Esophagus (tissue), 2 donors: ENCODE measurements around the gene SF3A2. TPM values are rescaled to one million over a fixed set of nuclear protein-coding genes. Genes with fewer than 3 reads are reported as not detected.

Experiments
- H3K27ac ChIP-seq, 2 donors: one replicate each; pipeline ENCODE4 v1.5.1; 2013; ENCODE audit warnings: low read depth in 2 of 2, mild to moderate bottlenecking in 2 of 2, inconsistent platforms in 1 of 2, low read length in 1 of 2, moderate library complexity in 1 of 2
- H3K27me3 ChIP-seq, 2 donors: one replicate each; pipeline ENCODE4 v1.6.1; 2013; ENCODE audit warnings: low read length in 2 of 2, control low read depth in 1 of 2, mild to moderate bottlenecking in 1 of 2; ENCODE audit not compliant: insufficient read depth in 2 of 2, control insufficient read depth in 1 of 2
- H3K36me3 ChIP-seq, 2 donors: one replicate each; pipeline ENCODE4 v1.6.1; 2013; ENCODE audit warnings: low read length in 1 of 2; ENCODE audit not compliant: control insufficient read depth in 2 of 2, insufficient read depth in 2 of 2
- H3K4me1 ChIP-seq, 2 donors: one replicate each; pipeline ENCODE4 v1.6.1; 2013; ENCODE audit warnings: low read length in 1 of 2; ENCODE audit not compliant: control insufficient read depth in 2 of 2, insufficient read depth in 2 of 2
- H3K4me3 ChIP-seq, 2 donors: one replicate each; pipeline ENCODE4 v1.5.1; 2013; ENCODE audit warnings: low read length in 2 of 2, mild to moderate bottlenecking in 2 of 2, low read depth in 1 of 2, moderate library complexity in 1 of 2
- H3K9me3 ChIP-seq, 2 donors: one replicate each; pipeline ENCODE4 v1.6.1; 2013; ENCODE audit warnings: mild to moderate bottlenecking in 2 of 2, low read depth in 1 of 2, low read length in 1 of 2, moderate library complexity in 1 of 2; ENCODE audit not compliant: control insufficient read depth in 2 of 2, insufficient read depth in 1 of 2
- WGBS, 2 donors: extraction: QIAGEN DNeasy Blood & Tissue Kit; methylation state at CpG; one replicate each; pipeline ENCODE4 v1.1.7; 2013; 5-methylcytosine and 5-hydroxymethylcytosine counted together
- polyA plus RNA-seq, 2 donors: library from polyadenylated mRNA; stranded (reverse); fragments of 200-250 nt; gene quantifications; one replicate each; pipeline ENCODE4 v1.2.3, GENCODE V29; 2013
- donor health status: healthy with polysubstance abuse.
- donor health status: Bipolar disorder and iron deficiency.

SF3A2 gene
- polyA plus RNA-seq, 2 donors: 38.2 to 55.3 TPM

DNA sequence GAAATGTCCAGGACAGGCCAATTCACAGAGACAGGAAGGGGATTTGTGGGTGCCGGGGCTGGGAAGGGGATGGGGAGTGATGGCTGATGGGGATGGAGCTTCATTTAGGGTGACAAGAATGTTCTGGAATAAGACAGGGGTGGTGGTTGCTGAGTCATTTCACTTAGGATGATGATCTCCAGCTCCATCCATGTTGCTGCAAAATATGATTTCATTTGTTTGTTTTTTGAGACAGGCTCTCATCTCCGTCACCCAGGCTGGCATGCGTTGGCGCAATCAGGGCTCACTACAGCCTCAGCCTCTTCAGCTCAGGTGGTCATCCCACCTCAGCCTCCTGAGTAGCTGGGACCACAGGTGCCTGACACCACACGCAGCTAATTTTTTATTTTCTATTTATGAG, 22.7 kb downstream of the SF3A2 start:
- 84 to 91% methylated on average over 5 of the region's 5 CpGs for WGBS, 2 donors
- Histone ChIP-seq H3K27me3 (no peaks in the 10 kb centered on the region), H3K4me3 (no peak overlapping the region), H3K27ac (no peak overlapping the region), H3K9me3 (no peaks in the 10 kb centered on the region), H3K36me3 (no peaks in the 10 kb centered on the region), H3K4me1 (no peaks in the 10 kb centered on the region)

DNA sequence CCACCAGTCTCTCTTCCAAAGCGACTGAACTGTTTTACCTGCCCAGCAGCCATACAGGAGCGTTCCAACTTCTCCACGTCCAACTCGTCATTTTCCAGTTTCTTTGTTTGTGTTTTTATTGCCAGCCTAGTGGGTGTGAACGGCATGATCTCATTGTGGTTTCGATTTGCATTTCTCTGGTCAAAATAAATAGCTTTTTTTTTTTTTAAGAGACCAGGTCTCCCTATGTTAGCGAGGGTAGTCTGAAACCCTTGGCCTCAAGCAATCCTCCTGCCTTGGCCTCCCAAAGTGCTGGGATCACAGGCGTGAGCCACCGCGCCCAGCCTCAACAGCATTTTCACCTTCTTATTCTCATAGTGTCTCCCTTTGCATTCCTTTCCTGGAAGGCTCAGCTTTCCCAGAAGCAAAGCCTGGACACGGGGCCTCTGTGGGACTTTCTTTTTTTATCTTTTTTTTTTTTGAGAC, 23.7 kb downstream of the SF3A2 start:
- Histone ChIP-seq H3K27ac (peak overlapping the region in 1 of 2 donors; percentile 23), H3K9me3 (no peaks in the 10 kb centered on the region), H3K4me1 (no peaks in the 10 kb centered on the region), H3K4me3 (peak overlapping the region in 1 of 2 donors; percentile 2), H3K27me3 (no peaks in the 10 kb centered on the region), H3K36me3 (no peaks in the 10 kb centered on the region)
- WGBS, 2 donors: 56 to 57% methylated on average over 11 of the region's 11 CpGs

DNA sequence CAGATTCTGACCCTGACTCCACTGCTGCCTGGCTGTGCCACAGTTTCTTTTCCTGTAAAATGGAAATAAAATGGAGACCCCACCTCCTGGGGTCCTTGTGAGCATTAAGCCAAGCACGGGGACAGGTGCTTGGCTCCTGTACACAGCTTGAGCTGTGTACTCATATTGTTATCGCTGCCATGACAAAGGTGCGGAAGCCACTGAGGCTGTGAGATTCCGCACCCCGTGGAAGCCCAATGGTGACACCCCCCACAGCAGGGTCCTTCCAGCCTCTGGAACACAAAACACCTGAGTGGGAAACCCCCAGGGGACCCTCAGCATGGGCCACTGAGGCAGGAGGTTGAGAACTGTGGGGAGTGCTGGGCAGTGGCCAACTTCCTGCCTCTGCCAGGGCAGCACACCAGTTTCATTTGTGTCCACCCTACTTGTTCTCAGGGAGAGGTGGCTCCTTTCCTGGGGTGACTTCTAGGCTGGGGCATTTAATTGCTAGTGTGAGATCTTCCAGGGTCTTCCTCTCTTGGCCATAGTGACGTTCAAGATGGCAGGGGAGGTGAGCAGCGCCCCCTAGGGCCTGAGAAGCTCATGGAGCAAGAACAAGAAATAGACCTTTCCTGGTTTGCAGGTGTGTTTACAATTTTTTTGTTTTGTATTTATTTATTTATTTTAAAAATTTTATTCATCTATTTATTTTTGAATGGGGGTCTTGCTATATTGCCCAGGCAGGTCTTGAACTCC, 25.0 kb downstream of the SF3A2 start:
- H3K9me3 ChIP-seq: no peaks in the 10 kb centered on the region
- peaks cover 2% of the 10 kb centered on the region in 2 donors for H3K4me1 ChIP-seq
- WGBS, 2 donors: 65 to 66% methylated on average over 7 of the region's 7 CpGs
- no peak overlapping the region for H3K27ac ChIP-seq
- H3K27me3 ChIP-seq: no peaks in the 10 kb centered on the region
- H3K36me3 ChIP-seq: no peaks in the 10 kb centered on the region
- no peak overlapping the region for H3K4me3 ChIP-seq

DNA sequence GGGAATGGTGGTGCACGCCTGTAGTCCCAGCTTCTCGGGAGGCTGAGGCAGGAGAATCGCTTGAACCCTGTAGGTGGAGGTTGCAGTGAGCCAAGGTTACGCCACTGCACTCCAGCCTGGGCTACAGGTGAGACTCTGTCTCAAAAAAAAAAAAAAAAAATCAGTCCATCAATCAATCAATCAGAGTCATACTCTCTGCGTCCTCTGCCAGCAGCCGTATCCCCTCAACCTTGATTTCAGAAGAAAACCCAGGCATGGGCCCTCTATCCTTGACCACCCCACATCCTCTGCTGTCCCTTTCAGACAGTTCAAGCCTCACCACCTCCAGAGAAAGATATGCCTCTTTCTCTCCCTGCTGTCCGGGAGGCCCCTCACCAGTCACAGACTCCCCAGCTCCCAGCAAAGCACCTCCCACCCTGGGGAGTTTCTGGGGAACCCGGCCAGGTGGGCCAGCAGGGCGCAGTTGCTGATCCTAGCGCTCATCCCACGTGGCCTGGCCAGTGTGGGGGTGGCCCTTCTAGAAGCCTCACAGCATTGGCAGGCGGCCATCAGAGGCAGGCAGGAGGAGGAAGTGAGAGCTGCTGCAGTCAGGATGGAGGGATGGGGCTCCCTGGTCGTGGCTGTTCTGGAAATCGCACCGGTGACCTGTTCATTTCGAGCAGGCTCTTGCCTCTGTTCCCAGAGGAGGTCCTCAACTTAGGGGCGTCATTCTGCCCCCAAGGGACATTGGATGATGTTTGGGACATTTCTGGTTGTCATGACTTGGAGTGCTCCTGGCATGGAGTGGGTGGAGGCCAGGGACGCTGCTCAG, 29.8 kb downstream of the SF3A2 start:
- Histone ChIP-seq H3K36me3 (no peaks in the 10 kb centered on the region), H3K9me3 (no peaks in the 10 kb centered on the region), H3K27ac (no peak overlapping the region), H3K27me3 (no peaks in the 10 kb centered on the region), H3K4me1 (peaks cover 2 to 4% of the 10 kb centered on the region in 2 donors), H3K4me3 (no peak overlapping the region)
- 44 to 49% methylated on average over 18 of the region's 18 CpGs for WGBS, 2 donors

DNA sequence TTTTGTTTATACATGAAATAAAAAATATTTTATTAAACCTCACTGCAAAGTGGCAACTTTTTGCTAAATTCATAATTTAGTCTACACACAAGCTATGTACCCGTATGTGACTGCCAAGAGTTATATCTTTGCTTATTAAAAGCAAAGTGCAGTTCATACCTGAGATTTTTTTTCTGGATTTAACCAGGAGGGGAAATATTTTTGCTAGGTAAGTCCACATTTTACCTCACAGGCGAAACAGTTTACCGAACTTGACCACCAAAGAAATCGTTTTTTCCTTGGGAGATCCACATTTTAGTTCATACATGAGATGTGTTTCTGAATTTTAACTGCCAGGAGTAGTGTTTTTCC, 31.8 kb downstream of the SF3A2 start:
- no peak overlapping the region for H3K27ac ChIP-seq

DNA sequence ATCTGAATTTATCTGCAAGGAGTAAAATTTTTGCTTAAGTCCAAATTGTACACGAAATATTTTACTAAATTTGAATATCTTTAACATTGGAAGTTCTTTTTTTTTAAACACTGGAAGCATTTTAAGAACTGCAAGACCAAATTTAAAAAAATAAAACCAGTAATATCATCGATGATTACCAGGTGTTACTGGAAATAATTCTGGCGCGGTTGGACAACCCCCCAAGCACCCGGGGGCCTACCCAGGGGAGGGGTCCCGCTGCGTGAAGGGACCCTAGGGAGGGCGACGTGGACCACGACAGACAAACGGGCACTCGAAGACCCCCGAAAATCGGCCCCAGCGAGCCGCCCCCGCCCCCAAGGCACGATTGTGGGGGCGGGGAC, 32.2 kb downstream of the SF3A2 start:
- Histone ChIP-seq H3K4me1 (peaks cover 5 to 15% of the 10 kb centered on the region in 2 donors), H3K36me3 (peaks cover 5 to 17% of the 10 kb centered on the region in 2 donors)
- 2% methylated on average over 18 to 19 of the region's 19 CpGs for WGBS, 2 donors

More for the DNA sequence above, 31.8 kb downstream of the SF3A2 start:
- Histone ChIP-seq H3K4me1 (peaks cover 5 to 13% of the 10 kb centered on the region in 2 donors), H3K36me3 (peaks cover 5 to 15% of the 10 kb centered on the region in 2 donors), H3K27me3 (no peaks in the 10 kb centered on the region), H3K4me3 (peak overlapping the region in 1 of 2 donors; percentile 62), H3K9me3 (no peaks in the 10 kb centered on the region)
- WGBS, 2 donors: 86 to 88% methylated on average over 4 of the region's 4 CpGs

DNA sequence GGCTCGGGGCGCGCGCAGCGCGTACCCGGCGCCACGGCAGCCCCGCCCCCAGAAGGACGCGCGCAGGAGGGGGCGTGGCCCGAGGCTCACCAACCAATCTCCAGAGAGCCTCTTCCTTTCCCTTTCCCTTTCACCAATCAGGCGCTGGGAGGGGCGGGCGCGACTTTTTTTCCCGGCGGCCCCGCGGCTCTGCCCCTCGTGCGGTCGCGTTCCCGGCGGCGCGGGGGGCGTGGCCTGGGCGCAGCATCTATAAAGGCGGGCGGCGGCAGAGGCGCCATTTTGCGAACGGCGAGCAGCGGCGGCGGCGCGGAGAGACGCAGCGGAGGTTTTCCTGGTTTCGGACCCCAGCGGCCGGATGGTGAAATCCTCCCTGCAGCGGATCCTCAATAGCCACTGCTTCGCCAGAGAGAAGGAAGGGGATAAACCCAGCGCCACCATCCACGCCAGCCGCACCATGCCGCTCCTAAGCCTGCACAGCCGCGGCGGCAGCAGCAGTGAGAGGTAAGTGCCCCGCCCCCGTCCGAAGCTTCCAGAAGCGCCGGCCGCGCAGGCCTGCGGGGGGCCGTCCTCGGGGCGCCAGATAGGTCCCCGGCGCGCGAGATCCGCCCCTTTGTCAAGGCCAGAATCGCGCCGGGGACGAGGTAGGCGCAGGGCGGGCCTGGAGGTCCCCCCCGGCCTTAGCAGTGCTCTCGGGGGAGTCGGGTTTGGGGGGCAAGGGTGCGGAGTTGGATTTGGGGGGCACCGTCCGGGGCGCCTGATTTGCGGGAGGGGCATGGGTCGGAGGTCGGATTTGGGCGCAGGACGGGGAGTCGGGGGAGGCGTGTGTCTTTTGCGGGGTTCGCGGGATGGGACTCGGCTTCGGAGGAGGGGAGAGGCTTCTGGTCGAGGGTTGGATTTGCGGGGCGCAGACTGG, 32.9 kb downstream of the SF3A2 start:
- no peaks in the 10 kb centered on the region for H3K9me3 ChIP-seq
- 0% methylated on average over 82 to 103 of the region's 103 CpGs for WGBS, 2 donors
- H3K36me3 ChIP-seq: peaks cover 5 to 19% of the 10 kb centered on the region in 2 donors
- no peaks in the 10 kb centered on the region for H3K27me3 ChIP-seq
- H3K27ac ChIP-seq: peak overlapping the region; percentile 98 to 99
- H3K4me3 ChIP-seq: peak overlapping the region; percentile 97 to 99
- H3K4me1 ChIP-seq: peaks cover 5 to 15% of the 10 kb centered on the region in 2 donors

More for the DNA sequence above, 32.2 kb downstream of the SF3A2 start:
- peak overlapping the region; percentile 71 to 80 for H3K27ac ChIP-seq
- H3K9me3 ChIP-seq: no peaks in the 10 kb centered on the region
- H3K27me3 ChIP-seq: no peaks in the 10 kb centered on the region
- peak overlapping the region; percentile 62 to 97 for H3K4me3 ChIP-seq

DNA sequence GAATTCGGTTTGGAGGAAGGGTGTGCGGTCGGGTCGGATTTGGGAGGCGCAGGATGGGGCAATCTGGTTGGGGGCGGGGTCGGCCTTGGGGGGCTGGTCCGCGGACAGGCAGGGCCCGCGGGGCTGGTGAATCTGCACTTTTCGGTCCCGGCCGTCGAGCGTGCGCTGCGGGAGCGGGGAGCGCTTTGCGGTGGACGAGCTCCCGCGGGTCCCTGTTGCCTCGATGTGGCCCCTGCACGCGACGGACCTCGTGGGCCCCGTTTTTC, 33.5 kb downstream of the SF3A2 start:
- peaks cover 5 to 19% of the 10 kb centered on the region in 2 donors for H3K36me3 ChIP-seq
- 0 to 1% methylated on average over 23 to 30 of the region's 30 CpGs for WGBS, 2 donors
- H3K27me3 ChIP-seq: no peaks in the 10 kb centered on the region
- peak overlapping the region; percentile 97 to 99 for H3K4me3 ChIP-seq
- peak overlapping the region; percentile 98 to 99 for H3K27ac ChIP-seq
- no peaks in the 10 kb centered on the region for H3K9me3 ChIP-seq
- H3K4me1 ChIP-seq: peaks cover 5 to 17% of the 10 kb centered on the region in 2 donors
